Measurements from ENCODE around the gene ZDHHC17. TPM values are rescaled to one million over a fixed set of nuclear protein-coding genes. Genes with fewer than 3 reads are reported as not detected.

Gene ZDHHC17
- total RNA-seq, 1 donor from 2014 or later = 69.2 TPM

- no peak overlapping the region for H3K4me3 Mint-ChIP-seq (ENCODE audit: low read depth)
- no peak for TF ChIP-seq CTCF (IDR thresholded peaks at IDR 0.05; ENCODE audit: unreplicated experiment)
- H3K27ac Mint-ChIP-seq = peak overlapping the region; percentile 88
- H3K9me3 Mint-ChIP-seq (ENCODE audit: low read depth) = no peaks in the 10 kb centered on the region
- H3K27me3 Mint-ChIP-seq = no peaks in the 10 kb centered on the region
- peaks cover 8% of the 10 kb centered on the region for H3K4me1 Mint-ChIP-seq (ENCODE audit: low read depth)
- no peak for DNase-seq (ENCODE audit: low spot score, unreplicated experiment)
- peaks cover 49% of the 10 kb centered on the region for H3K36me3 Mint-ChIP-seq (ENCODE audit: insufficient read depth)
These were observed 96.3 kb downstream of the ZDHHC17 start for GRCh38 chr12:76860256-76860655.

- peaks cover 29% of the 10 kb centered on the region for H3K36me3 Mint-ChIP-seq (ENCODE audit: insufficient read depth)
- H3K27me3 Mint-ChIP-seq = no peaks in the 10 kb centered on the region
- no peaks in the 10 kb centered on the region for H3K9me3 Mint-ChIP-seq (ENCODE audit: low read depth)
- H3K4me1 Mint-ChIP-seq (ENCODE audit: low read depth) = peaks cover 13% of the 10 kb centered on the region
- no peak overlapping the region for H3K4me3 Mint-ChIP-seq (ENCODE audit: low read depth)
- no peak for TF ChIP-seq CTCF (IDR thresholded peaks at IDR 0.05; ENCODE audit: unreplicated experiment)
- peak overlapping the region; percentile 34 for H3K27ac Mint-ChIP-seq
- no peak for DNase-seq (ENCODE audit: low spot score, unreplicated experiment)
These were observed 99.2 kb downstream of the ZDHHC17 start for GRCh38 chr12:76863005-76863670.

GRCh38 chr12:76863837-76864236 lies 99.9 kb downstream of the ZDHHC17 start:
- Mint-ChIP-seq H3K27ac (peak overlapping the region; percentile 0), H3K27me3 (no peaks in the 10 kb centered on the region), H3K36me3 (ENCODE audit: insufficient read depth) (peaks cover 26% of the 10 kb centered on the region), H3K4me1 (ENCODE audit: low read depth) (peaks cover 13% of the 10 kb centered on the region), H3K9me3 (ENCODE audit: low read depth) (no peaks in the 10 kb centered on the region), H3K4me3 (ENCODE audit: low read depth) (no peak overlapping the region)
- no peak for TF ChIP-seq CTCF (IDR thresholded peaks at IDR 0.05; ENCODE audit: unreplicated experiment)
- no peak for DNase-seq (ENCODE audit: low spot score, unreplicated experiment)

- no peak for TF ChIP-seq CTCF (IDR thresholded peaks at IDR 0.05; ENCODE audit: unreplicated experiment)
- Mint-ChIP-seq H3K27me3 (no peaks in the 10 kb centered on the region), H3K4me1 (ENCODE audit: low read depth) (peaks cover 16% of the 10 kb centered on the region), H3K27ac (no peak overlapping the region), H3K4me3 (ENCODE audit: low read depth) (no peak overlapping the region), H3K36me3 (ENCODE audit: insufficient read depth) (peaks cover 31% of the 10 kb centered on the region), H3K9me3 (ENCODE audit: low read depth) (no peaks in the 10 kb centered on the region)
- no peak for DNase-seq (ENCODE audit: low spot score, unreplicated experiment)
These were observed 101.0 kb downstream of the ZDHHC17 start for GRCh38 chr12:76864791-76865400.

- no peak overlapping the region for H3K4me3 Mint-ChIP-seq (ENCODE audit: low read depth)
- H3K36me3 Mint-ChIP-seq (ENCODE audit: insufficient read depth) = peaks cover 34% of the 10 kb centered on the region
- no peaks in the 10 kb centered on the region for H3K27me3 Mint-ChIP-seq
- no peak for TF ChIP-seq CTCF (IDR thresholded peaks at IDR 0.05; ENCODE audit: unreplicated experiment)
- no peak for DNase-seq (ENCODE audit: low spot score, unreplicated experiment)
- peaks cover 15% of the 10 kb centered on the region for H3K4me1 Mint-ChIP-seq (ENCODE audit: low read depth)
- peak overlapping the region; percentile 49 for H3K27ac Mint-ChIP-seq
- H3K9me3 Mint-ChIP-seq (ENCODE audit: low read depth) = no peaks in the 10 kb centered on the region
These were observed 102.2 kb downstream of the ZDHHC17 start for GRCh38 chr12:76866151-76866567.

Data from progenitor cell of endocrine pancreas (in vitro differentiated cells).